Measurements from ENCODE around the gene C6orf15.

The C6orf15 gene

GRCh38 chr6:31065556-31065955 is 46.8 kb downstream of the C6orf15 start:
- no peak for DNase-seq

DNA sequence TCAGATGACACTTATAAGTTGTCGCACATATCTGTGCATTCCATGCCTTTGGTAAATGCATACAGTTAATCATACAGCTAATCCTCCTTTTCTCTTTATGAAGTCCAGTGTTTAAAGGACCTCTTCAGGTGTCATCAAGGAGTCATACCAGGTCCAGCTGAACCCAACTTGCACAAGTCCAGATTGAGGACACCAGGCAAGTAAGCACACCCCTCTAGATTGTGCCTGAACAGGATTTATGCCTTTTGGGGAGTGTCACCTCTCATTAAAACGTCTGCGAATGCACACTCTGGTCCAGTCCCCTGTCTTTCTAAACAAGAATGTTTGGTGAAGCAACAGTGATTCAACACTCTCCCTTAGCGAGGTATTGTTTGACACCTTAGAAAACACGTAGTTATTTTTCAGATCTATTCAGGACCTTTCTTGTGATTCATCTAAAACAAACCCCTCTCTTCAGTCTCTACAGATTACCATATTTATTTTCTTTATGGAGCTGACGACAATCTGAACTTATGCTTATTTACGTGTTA is 48.4 kb downstream of the C6orf15 start:
- no peak for DNase-seq
